GM21381 (cell line): ENCODE results near the gene MAPK8IP3.

Experiments
- ATAC-seq: cut with Tn5 transposase; IDR thresholded peaks from one replicate; pipeline ENCODE4 v1.9.1; 2021; ENCODE audit warnings: mild to moderate bottlenecking, moderate library complexity; ENCODE audit not compliant: unreplicated experiment

The MAPK8IP3 gene

DNA sequence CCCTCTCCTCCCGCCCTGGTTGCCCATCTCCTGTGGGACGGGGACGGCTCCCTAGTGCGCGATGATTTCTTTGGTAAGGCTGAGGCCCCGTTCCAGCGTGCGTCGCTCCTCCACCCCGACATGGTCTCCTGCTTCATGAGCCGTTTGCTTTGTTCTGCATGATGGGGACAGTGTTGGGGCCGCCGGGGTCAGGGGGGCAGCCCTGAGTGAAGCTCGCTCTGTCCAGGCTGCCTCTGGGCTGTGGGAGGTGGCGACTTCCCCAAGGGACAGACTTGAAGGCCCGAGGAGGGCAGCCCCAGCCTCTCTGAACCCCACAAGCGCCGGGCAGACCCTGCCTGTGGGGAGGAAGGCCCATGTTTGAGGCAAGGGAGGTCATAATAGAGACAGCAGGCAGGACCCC, 52.9 kb downstream of the MAPK8IP3 start:
- no peak for ATAC-seq

- no peak for ATAC-seq
Observed at GRCh38 chr16:1759511-1759910, 53.5 kb downstream of the MAPK8IP3 start.

DNA sequence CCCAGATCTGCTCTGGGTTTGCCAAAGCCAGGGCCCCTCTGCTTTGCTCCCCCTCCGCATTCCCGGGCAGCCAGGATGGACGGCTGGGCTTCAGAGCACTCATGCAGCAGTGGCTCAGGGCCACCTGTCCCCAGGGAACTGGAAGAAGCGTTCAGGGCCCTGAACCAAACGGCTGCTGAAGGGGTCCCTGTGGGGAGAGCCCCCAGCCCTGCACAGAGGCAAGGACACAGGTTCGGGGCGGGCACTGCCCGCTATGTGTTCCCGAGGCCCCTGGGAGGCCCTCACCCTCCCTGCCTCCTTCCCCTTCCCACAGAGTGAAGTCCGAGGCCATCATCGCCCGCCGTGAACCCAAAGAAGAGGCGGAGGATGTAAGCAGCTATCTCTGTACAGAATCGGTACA, 54.9 kb downstream of the MAPK8IP3 start:
- no peak for ATAC-seq

- no peak for ATAC-seq
Observed at GRCh38 chr16:1761751-1762150, 55.8 kb downstream of the MAPK8IP3 start.

DNA sequence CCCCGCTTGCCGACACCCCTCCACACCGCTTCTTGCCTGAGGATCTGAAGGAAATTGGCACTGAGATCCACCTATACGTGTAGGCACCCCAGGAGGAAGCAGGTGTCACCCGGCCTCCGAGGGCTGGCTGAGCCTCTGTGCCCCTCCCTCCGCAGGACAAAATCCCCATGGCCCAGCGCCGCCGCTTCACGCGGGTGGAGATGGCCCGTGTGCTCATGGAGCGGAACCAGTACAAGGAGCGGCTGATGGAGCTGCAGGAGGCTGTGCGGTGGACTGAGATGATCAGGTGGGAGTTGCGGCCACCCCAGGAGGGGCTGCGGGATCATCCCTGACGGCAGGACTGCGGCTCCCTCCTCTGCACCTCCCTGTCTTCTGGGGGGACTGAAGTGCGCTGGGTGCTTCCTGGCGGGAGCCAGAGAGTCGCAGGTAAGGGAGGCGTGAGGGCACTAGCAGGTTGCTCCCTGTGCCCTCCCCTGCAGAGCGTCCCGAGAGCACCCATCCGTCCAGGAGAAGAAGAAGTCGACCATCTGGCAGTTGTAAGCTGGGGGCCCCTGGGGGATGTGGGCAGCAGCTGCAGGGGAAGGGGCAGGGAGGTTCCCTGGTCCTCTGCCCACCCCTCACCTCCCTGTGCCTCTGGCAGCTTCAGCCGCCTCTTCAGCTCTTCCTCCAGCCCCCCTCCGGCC, 56.3 kb downstream of the MAPK8IP3 start:
- ATAC-seq, result no peak

DNA sequence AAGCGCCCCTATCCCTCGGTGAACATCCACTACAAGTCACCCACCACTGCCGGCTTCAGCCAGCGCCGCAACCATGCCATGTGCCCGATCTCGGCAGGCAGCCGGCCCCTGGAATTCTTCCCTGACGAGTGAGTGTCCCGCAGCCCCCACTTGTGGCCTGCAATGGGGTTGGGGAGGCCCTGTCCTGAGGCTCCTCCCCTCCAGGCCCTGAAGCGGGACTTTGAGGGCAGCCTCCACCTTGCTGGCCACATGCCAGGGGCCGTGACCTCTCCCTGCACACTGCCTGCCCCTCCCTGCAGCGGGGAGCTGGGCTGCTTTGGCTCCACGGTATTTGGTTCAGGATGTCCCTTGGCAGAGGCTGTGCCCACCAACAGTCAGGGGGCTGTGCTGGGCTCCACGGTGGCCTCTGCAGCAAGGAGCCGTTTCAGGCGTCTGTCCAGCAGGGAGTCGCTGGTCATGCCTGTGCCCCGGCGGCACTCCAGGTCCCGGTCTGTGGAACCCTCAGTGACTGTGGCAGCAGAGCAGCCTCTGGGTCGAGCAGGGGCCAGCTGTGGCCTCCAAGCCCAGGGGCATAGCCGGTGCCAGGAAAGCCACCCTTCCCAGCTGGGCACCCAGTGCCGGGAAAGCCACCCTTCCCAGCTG, 57.0 kb downstream of the MAPK8IP3 start:
- ATAC-seq, result no peak

GRCh38 chr16:1763521-1764511, 57.8 kb downstream of the MAPK8IP3 start:
- no peak for ATAC-seq

DNA sequence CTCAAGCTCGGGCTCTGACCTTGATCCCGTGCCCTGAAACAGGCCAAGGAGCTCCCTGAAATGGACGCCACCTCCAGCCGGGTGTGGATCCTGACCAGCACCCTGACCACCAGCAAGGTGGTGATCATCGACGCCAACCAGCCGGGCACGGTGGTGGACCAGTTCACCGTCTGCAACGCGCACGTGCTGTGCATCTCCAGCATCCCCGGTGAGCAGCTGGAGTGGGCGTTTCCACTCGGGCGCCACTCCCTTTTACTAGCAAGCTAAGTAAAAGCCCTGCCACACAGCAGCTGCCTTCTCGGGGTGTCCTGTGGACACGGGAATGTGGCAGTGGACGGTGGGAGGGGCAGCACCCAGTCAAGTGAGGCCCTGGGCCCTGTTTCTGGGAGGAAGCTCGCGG, 59.0 kb downstream of the MAPK8IP3 start:
- ATAC-seq, result no peak

DNA sequence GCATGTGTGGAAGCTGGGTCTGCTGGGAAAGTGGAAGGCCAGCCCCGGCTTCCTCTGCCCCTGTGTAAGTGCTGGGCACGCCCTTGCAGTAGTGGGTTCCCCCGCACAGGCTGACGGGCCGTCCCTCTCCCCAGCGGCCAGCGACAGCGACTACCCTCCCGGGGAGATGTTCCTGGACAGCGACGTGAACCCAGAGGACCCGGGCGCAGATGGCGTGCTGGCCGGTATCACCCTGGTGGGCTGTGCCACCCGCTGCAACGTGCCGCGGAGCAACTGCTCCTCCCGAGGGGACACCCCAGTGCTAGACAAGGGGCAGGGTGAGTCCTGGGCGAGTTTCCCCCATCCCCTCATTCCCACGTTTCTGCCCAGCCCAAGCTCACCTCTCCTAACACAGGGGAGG, 59.8 kb downstream of the MAPK8IP3 start:
- no peak for ATAC-seq

GRCh38 chr16:1766231-1766630, 60.2 kb downstream of the MAPK8IP3 start:
- ATAC-seq, result no peak

DNA sequence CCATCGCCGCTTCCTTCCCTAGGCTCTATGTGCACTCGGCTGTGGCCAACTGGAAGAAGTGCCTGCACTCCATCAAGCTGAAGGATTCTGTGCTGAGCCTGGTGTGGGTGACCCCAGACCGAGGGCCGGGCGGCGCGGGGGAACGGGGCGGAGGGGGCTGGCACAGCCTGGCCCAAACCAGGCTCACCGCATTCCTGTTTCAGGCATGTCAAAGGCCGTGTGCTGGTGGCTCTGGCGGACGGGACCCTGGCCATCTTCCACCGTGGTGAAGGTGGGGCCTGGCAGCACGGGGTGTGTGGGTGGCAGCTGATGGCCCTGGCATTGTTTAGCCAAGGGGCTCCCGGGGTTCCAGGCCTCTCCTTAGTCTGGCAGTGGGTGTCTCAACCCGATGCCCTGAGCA, 60.7 kb downstream of the MAPK8IP3 start:
- no peak for ATAC-seq

DNA sequence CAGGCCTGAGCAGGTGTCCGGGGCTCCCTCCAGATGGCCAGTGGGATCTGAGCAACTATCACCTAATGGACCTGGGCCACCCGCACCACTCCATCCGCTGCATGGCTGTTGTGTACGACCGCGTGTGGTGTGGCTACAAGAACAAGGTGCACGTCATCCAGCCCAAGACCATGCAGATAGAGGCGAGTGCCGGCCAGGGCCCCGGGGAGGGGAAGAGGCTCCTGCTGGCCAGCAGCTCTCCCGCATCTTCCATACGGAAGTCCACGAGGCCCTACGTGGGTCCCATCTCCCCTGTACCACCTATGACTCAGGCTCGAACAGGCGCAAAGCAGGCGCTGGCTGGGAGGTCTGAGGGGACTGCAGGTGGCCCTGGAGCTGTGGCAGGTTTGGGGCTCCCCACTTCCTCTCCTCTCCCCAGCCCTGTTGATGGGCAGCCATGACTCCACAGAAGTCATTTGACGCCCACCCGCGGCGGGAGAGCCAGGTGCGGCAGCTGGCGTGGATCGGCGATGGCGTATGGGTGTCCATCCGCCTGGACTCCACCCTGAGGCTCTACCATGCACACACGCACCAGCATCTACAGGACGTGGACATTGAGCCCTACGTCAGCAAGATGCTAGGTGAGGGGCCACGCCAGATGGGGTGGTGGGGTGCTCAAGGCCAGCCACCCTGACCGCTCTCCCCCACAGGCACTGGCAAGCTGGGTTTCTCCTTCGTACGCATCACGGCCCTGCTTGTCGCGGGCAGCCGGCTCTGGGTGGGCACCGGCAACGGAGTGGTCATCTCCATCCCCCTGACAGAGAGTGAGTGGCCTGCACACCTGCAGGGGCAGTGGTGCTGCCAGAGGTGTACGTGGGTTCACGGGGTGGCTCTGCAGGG, 61.4 kb downstream of the MAPK8IP3 start:
- no peak for ATAC-seq

GRCh38 chr16:1768061-1768766, 62.2 kb downstream of the MAPK8IP3 start:
- no peak for ATAC-seq

DNA sequence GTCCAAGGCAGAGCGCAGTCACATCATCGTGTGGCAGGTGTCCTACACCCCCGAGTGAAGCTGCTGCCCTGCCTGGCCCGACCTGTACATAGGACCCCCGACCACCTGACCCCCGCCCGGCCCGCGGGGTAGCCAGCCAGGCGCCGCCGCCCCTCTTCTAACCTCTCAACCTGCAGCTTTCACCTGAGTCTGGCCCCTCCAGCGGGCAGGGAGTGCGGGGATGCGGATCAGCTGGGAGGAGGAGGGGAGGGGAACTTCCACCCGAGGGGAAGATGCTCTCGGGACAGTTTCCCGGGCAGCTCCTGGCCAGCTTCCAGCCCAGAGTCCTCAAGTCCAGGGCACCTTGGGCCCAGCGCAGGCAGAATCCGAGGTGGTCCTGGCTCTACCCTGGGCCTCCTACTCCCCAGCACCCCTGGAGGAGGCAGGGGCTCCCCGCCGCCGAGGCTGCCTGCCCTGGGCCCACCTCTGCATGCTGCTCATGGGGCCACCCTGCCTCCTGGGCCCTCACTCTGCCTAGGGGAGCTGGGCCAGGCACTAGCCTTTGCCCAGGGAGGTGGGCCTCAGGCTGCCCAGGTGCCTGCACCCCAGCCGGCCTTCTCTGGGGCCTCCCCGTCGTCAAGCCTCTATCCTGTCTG, 62.9 kb downstream of the MAPK8IP3 start:
- no peak for ATAC-seq

- ATAC-seq, result no peak
Observed at GRCh38 chr16:1769402-1770300, 63.7 kb downstream of the MAPK8IP3 start.

- no peak for ATAC-seq
Observed at GRCh38 chr16:1770328-1771187, 64.6 kb downstream of the MAPK8IP3 start.

DNA sequence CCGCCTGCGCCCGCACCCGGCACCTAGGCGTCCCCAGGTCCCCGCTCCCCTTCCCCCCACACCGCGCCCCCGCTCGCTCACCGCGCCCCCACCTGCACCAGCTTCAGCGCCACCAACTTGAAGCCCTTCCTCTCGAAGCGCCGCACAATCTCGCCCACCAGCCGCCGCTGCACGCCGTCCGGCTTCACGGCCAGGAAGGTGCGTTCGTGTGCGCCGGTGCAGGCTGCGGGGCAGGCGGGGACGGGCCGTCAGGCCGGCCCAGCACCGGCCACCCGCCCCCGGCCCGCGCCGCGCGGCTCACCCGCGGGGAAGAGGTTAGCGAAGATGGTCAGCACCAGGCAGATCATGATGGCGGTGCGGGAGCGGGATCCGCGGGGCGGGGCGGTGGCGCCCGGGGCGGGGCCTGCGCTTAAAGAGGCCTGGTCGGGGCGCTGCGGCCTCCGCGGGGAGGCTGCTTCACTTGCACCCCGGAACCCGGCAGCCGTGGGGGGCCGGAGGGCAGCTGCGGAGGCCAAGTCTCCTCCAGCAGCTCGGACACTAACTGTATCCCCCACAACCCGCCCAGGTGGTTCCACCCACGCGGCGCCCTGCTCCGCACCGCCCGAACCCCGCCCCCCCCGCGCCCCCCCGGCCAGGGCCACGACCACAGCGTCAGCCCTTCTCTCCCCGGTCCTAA, 65.3 kb downstream of the MAPK8IP3 start, which contains the start of gene NME3:
TSS of gene NME3 (minus strand) at position 356 of the 676 bp plus-strand sequence. CDS start at position 347, 9 bp downstream.
- peak; percentile 25 for ATAC-seq
